Activated CD8-positive, alpha-beta memory T cell treated with anti-CD3 and anti-CD28 coated beads for 24 hours (primary cell): ENCODE data around the gene WNT5B.

Experiments
- DNase-seq: peaks from one replicate; pipeline ENCODE4 v3.0.0-alpha.2; 2020

Gene WNT5B

GRCh38 chr12:1628666-1629337 is at the start of gene WNT5B:
TSS of gene WNT5B (plus strand) at chr12:1629231. CDS start at chr12:1631355, 2,124 bp downstream.
- DNase-seq = no peak

DNA sequence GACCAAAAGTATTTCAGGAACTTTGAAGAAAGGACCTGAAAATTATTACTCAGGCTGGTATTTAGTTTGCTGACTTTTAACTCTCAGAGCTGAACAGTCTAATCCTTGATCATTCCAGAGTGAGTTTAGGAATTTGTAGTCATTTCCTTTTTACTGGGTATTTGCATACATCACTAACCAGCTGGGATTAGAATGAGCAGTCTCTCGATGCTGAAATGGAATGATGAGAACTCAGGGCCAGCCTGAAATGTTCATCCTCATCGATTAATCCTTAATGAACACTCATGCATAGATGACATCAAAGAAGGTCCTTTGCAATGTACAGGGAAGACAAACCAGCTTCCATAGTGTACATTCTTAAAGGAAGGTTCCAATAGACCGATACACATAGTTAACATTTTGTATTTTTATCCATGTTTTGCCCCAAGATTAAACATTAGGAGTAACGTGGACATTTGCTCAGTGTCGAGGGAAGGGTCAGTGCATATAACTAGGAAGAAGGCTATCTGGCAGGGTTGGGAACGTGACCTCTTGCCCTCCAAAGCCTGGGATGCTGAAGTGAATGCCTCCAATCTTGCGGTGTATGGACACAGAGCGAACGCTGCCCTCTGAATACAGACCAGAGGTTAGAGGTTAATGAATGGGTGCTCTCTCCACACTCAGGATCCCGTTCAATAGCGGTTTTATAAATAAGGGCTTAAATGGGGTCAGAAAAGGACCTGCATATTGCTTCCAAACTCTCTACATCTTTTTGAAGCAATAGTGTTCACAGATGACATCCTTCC is 49.2 kb upstream of the WNT5B start:
- DNase-seq = no peak

DNA sequence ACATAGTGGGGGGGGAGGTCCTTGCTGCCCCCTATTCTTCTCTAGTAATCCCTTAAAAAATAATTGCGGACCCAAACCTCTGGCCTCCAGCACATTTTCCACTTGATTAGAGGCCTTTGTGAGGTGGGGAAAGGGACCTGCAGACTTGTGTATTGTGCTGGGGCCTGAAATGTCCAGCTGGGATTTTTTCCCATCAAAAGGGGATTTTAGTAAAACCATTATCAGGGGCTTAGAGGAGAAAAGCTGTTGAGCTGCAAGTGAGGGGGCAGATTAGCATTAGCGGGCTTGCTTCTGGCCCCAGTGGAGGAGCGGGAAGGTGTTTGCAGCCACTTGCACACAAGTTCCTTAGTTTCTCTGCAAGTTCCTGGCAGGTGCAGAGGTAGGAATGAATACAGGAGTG is 48.5 kb upstream of the WNT5B start:
- DNase-seq = no peak

- no peak for DNase-seq
Observed at GRCh38 chr12:1581973-1582708, 46.9 kb upstream of the WNT5B start.

DNA sequence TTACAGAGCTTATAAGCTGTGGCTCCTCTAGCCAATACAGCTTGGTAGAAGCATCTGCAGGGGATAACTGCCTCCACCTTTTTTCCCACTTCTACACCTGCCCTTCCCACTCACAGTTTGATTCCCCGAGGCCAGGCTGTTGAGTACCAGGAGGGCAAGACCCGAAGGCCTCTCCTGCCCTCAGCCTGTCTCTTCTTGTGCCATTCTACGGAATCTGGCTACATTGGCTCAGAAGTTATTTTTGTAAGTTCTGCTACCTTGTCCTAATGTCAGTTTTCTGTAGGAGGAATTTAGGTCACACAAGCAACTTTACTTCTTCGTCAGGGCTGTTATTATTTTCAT is 46.4 kb upstream of the WNT5B start:
- no peak for DNase-seq

DNA sequence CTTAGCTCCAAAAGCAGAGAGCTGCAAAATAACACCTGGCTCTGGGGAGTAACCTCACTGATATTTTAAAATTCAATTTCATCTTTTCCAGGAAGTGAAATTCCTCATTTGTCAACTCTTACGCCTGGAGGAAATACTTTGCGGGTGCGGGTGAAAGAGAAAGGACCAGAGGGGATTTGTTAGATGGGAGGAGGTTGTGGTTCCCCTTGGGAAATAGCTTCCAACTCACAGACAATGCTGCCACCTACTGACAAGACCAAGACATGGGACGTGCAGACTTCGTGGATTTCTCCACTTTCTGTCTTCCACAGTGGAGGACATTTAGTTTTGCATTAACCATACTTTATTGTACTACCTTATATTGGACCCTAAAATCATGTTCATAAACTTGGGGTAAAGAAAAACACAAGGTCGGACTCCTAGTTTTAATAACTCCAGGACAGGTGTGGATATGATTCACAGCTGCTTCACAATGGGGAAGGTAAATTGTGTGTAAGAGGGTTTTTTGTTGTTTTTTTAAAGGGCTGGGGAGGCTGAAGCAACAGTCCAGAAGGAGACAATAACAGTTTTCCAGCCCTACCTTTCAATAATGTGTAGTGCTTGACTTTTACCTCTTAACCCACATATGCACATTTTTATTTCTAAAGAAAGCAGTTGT is 45.5 kb upstream of the WNT5B start:
- DNase-seq = peak; percentile 76

GRCh38 chr12:1584326-1584725 is 44.7 kb upstream of the WNT5B start:
- no peak for DNase-seq

GRCh38 chr12:1587927-1588574 is 41.0 kb upstream of the WNT5B start:
- no peak for DNase-seq

GRCh38 chr12:1588575-1588947 is 40.5 kb upstream of the WNT5B start:
- no peak for DNase-seq

- no peak for DNase-seq
Observed at GRCh38 chr12:1590221-1590979, 38.6 kb upstream of the WNT5B start.

DNA sequence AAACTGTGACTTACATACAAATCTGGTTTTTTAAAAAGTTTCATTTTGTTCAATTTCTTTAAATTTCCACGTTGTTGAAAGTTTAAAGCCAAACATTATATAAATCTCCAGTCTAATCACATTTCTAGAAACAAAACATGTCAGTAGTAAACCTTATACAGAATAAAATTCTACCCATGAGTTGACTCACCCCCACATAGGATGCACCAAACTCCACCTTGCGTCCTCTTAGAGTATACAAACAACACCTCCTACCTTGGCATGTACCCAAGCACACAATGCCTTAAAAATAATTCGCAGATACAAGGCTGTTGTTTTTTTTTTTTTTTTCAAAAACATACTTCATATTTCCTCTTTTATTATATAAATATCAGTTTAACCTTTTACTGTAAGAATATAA is 38.0 kb upstream of the WNT5B start:
- no peak for DNase-seq

DNA sequence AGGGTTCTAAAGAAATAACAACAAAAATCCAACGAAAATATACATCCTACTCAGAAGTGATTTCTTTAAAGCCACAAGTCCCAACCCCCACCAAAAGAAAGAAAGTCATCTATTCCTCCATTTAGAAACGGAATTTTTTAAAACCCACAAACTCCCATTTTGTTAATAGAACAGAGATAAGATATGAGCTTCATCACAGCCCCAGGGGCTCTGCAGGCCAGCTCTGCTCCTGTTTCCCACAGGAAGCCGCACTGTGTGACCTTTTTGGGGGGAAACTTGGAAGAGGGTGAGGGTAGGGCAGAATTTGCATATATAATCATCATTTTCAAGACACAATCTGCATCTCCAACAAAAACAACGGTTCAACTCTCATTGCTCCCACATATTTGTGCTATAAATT is 37.5 kb upstream of the WNT5B start:
- DNase-seq = no peak

- DNase-seq = peak; percentile 80
Observed at GRCh38 chr12:1592444-1593173, 36.4 kb upstream of the WNT5B start.

GRCh38 chr12:1593174-1594005 is 35.6 kb upstream of the WNT5B start:
- DNase-seq = peak; percentile 82

GRCh38 chr12:1594006-1594260 is 35.1 kb upstream of the WNT5B start:
- DNase-seq = no peak

DNA sequence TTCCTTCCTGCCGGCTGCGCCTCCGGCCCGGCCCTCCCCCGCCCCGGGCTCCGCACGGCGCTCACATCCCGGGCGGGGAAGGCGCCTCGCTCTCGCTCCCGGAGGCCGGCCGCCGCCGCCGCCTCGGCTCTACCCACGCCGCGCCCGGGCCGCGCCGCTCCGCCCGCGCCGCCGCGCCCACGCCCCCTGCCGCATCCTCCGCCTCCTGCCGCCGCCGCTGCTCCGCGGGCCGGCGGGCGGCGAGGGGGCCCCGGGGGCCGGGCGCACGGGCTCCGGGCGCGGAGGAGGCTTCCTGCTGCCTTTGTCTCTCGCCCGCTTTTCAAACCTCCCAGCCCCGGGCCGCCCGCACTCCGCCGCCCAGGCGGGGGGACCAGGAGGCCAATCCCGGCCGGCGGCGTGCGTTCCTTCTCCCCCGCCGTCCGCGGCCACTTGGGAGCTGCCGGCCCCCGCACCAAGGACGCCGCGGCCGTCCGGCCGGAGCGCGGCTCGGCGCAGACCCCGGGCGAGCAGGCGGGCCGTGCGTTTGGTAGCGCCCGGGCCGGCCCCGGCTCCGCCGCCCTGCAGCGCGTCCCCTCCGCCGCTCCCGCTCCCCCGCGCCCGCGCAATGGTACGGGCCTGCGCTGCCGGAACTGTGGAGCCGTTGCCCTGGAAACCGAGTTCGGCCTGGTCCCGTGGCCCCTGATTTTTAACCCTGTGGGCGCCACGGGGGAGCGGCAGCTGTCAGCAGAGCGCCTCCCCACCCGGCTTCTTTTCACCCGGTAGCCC is 34.6 kb upstream of the WNT5B start, which contains the start of gene FBXL14:
Gene FBXL14 (minus strand): TSS at position 321 of the 765 bp plus-strand sequence. CDS start 515 bp downstream, outside the sequence.
- peak; percentile 94 for DNase-seq

GRCh38 chr12:1595026-1595561 is 33.9 kb upstream of the WNT5B start:
- no peak for DNase-seq

DNA sequence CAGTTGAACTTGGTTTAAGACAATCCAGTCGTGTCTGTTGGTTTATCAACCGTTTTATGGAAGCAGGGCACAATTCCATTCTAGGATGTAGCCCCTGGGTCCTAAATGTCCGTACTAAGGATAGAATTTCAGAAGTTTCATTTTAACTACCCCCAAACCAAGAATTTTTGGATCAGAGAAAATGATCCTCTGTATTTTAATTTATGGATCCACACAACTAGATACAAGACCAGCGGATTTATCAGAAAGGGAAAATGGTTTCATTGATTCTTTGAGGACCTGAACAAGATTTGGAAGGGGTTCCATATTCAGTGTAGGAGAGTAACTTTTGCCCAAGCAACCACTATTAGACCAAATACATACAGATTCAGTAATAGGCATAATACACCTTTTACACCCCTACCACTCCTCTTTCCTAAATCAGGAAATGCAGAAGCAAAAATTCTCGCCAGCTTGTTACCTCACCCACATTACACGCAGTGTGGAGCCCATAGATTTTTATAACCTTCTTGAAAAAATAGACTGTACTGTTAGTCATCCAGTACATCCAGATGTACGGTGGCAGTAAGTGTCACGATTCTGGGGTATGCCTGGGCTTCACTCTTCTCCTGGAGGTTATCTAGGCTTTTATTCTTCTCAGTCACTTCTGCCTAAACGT is 33.2 kb upstream of the WNT5B start:
- DNase-seq = no peak

DNA sequence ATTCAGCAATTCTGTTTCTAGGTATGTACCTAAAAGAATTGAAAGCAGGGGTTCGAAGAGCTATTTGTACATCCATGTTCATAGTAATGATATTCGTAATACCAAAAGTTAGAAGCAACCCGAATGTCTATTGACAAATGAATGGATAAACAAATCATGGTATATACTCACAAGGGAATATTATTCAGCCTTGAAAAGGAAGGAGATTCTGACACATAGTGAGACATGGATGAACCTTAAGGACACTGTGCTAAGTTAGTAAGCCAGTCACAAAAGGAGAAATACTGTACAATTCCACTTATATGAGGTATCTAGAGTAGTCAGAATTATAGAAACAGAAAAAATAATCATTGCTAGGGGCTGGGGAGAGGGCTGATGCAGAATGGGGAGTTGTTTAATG is 30.3 kb upstream of the WNT5B start:
- DNase-seq = no peak
